IMR-90 (cell line): Measurements from ENCODE around the gene SLC30A9. TPM values are rescaled to one million over a fixed set of nuclear protein-coding genes. Genes with fewer than 3 reads are reported as not detected.

ENCODE experiments used
- ATAC-seq: fragments of 200-7000 bp; cut with Tn5 transposase; 2 replicates; pipeline ENCODE4 v1.9.1; 2020; ENCODE audit warnings: low read depth, mild to moderate bottlenecking, moderate library complexity
- BruUV-seq: library from RNA; stranded (reverse); fragments of 400-500 nt; replicated peaks from 2 replicates; lab custom pipeline; 2021; lab: Mats Ljungman, UMichigan
- CTCF ChIA-PET: fragments of 300-600 bp; formaldehyde crosslinking; extraction: SDS; loops from one replicate; lab custom pipeline; 2021; ENCODE audit warnings: antibody characterized with exemption; lab: Yijun Ruan, JAX
- POLR2A ChIA-PET: fragments of 300-600 bp; sonication (Branson Sonifier 250); formaldehyde crosslinking; loops from one replicate; lab custom pipeline; 2022; ENCODE audit warnings: antibody characterized with exemption; ENCODE audit not compliant: unreplicated experiment; lab: Charles Lee
- DNase-seq: peaks from one replicate; pipeline ENCODE4 v3.0.0; 2013
- H2AFZ ChIP-seq: replicated peaks from 2 replicates; pipeline ENCODE3; 2013; ENCODE audit warnings: low read length, mild to moderate bottlenecking; ENCODE audit not compliant: poor library complexity
- H2AK5ac ChIP-seq: 2 replicates; pipeline ENCODE4 v1.6.1; 2013; ENCODE audit warnings: low read depth, low read length, inconsistent platforms
- H2AK9ac ChIP-seq: replicated peaks from 2 replicates; pipeline ENCODE3; 2013; ENCODE audit warnings: mild to moderate bottlenecking, low read depth, low read length, moderate library complexity; ENCODE audit not compliant: poor library complexity
- H2BK120ac ChIP-seq: 2 replicates; pipeline ENCODE4 v1.6.1; 2013; ENCODE audit warnings: low read depth, low read length, inconsistent platforms
- H2BK15ac ChIP-seq: 3 replicates; pipeline ENCODE4 v1.6.1; 2013; ENCODE audit warnings: low read depth, low read length, inconsistent platforms
- H2BK20ac ChIP-seq: 2 replicates; pipeline ENCODE4 v1.6.1; 2013; ENCODE audit warnings: low read depth, mild to moderate bottlenecking, inconsistent platforms, low read length, moderate library complexity
- H2BK5ac ChIP-seq: 2 replicates; pipeline ENCODE4 v1.6.1; 2013; ENCODE audit warnings: mild to moderate bottlenecking, low read depth, low read length, inconsistent platforms; ENCODE audit not compliant: poor library complexity, severe bottlenecking
- H3K14ac ChIP-seq: replicated peaks from 2 replicates; pipeline ENCODE4 v1.6.1; 2013; ENCODE audit warnings: low read depth, low read length, inconsistent platforms
- H3K18ac ChIP-seq: 2 replicates; pipeline ENCODE4 v1.6.1; 2013; ENCODE audit warnings: low read depth, low read length, control low read depth
- H3K23ac ChIP-seq: 2 replicates; pipeline ENCODE4 v1.6.1; 2013; ENCODE audit warnings: low read depth, low read length, inconsistent platforms
- H3K27ac ChIP-seq: 2 replicates; pipeline ENCODE4 v1.5.1; 2013; ENCODE audit warnings: mild to moderate bottlenecking, control low read depth, low read length; ENCODE audit not compliant: insufficient read depth
- H3K27me3 ChIP-seq: 2 replicates; pipeline ENCODE4 v1.6.1; 2013; ENCODE audit warnings: low read length; ENCODE audit not compliant: control insufficient read depth, insufficient read depth
- H3K36me3 ChIP-seq: 2 replicates; pipeline ENCODE4 v1.6.1; 2013; ENCODE audit warnings: low read length, mixed read lengths; ENCODE audit not compliant: control insufficient read depth, insufficient read depth
- H3K4ac ChIP-seq: 2 replicates; pipeline ENCODE4 v1.6.1; 2013; ENCODE audit warnings: low read depth, low read length, inconsistent platforms
- H3K4me1 ChIP-seq: 2 replicates; pipeline ENCODE4 v1.6.1; 2013; ENCODE audit warnings: low read length, mixed read lengths; ENCODE audit not compliant: control insufficient read depth, insufficient read depth
- H3K4me2 ChIP-seq: 2 replicates; pipeline ENCODE4 v1.6.1; 2013; ENCODE audit warnings: low read depth, mild to moderate bottlenecking, control low read depth, low read length, moderate library complexity
- H3K4me3 ChIP-seq: 2 replicates; pipeline ENCODE4 v1.5.1; 2013; ENCODE audit warnings: low read depth, mild to moderate bottlenecking, control low read depth, low read length, moderate library complexity; ENCODE audit not compliant: insufficient read depth
- H3K56ac ChIP-seq: 2 replicates; pipeline ENCODE4 v1.6.1; 2013; ENCODE audit warnings: low read length, inconsistent platforms; ENCODE audit not compliant: insufficient read depth; ENCODE audit errors: extremely low read depth
- H3K79me1 ChIP-seq, 2 experiments: 2 replicates each; pipeline ENCODE4 v1.6.1; 2013; ENCODE audit warnings: low read length in 2 of 2, inconsistent platforms in 1 of 2, low read depth in 1 of 2
- H3K9ac ChIP-seq: 2 replicates; pipeline ENCODE4 v1.6.1; 2013; ENCODE audit warnings: low read depth, low read length, control low read depth
- H3K9me1 ChIP-seq: 2 replicates; pipeline ENCODE4 v1.6.1; 2013; ENCODE audit warnings: low read length, inconsistent platforms; ENCODE audit not compliant: insufficient read depth
- H3K9me3 ChIP-seq: 2 replicates; pipeline ENCODE4 v1.6.1; 2013; ENCODE audit warnings: low read length; ENCODE audit not compliant: control insufficient read depth, insufficient read depth
- H4K20me1 ChIP-seq: 2 replicates; pipeline ENCODE4 v1.6.1; 2013; ENCODE audit warnings: low read length, inconsistent platforms; ENCODE audit not compliant: insufficient read depth
- H4K5ac ChIP-seq: 2 replicates; pipeline ENCODE4 v1.6.1; 2013; ENCODE audit warnings: mild to moderate bottlenecking, low read depth, low read length, control low read depth
- H4K8ac ChIP-seq, 2 experiments: 2 replicates each; pipeline ENCODE4 v1.6.1; 2013; ENCODE audit warnings: low read depth in 2 of 2, low read length in 2 of 2, control low read depth in 1 of 2, inconsistent platforms in 1 of 2
- H4K91ac ChIP-seq: 2 replicates; pipeline ENCODE4 v1.6.1; 2013; ENCODE audit warnings: low read depth, low read length, inconsistent platforms; ENCODE audit not compliant: insufficient read depth
- CHD1 ChIP-seq: IDR thresholded peaks from 2 replicates; pipeline ENCODE4 v1.6.1; 2012; ENCODE audit warnings: low read depth, low read length, improper control_type of control experiment
- FOS ChIP-seq: fragments of 150-350 bp; IDR thresholded peaks from 2 replicates; pipeline ENCODE4 v1.6.1; 2016; ENCODE audit warnings: low read depth, low read length
- NFE2L2 ChIP-seq: fragments of 150-350 bp; IDR thresholded peaks from 2 replicates; pipeline ENCODE4 v1.6.1; 2016; ENCODE audit warnings: low read depth, mild to moderate bottlenecking, low read length
- RFX5 ChIP-seq: IDR thresholded peaks from 2 replicates; pipeline ENCODE4 v1.8.0; 2012; ENCODE audit warnings: low read depth, mild to moderate bottlenecking, low read length, moderate library complexity
- USF2 ChIP-seq: fragments of 150-350 bp; IDR thresholded peaks from 2 replicates; pipeline ENCODE4 v1.6.1; 2017; ENCODE audit warnings: mild to moderate bottlenecking, antibody characterized with exemption, low read length, low read depth
- WGBS, 2 experiments: methylation state at CpG; one replicate each; pipeline versions ENCODE4 v1.1.5 to v1.1.7; 2013; ENCODE audit warnings: missing lambda C conversion rate in 2 of 2; ENCODE audit not compliant: insufficient read length in 1 of 2; ENCODE audit errors: extremely low coverage in 2 of 2; 5-methylcytosine and 5-hydroxymethylcytosine counted together
- dilution Hi-C: fragments of 300-500 bp; cut with HindIII; formaldehyde crosslinking; loops from one replicate; pipeline ENCODE4 v1.14.3; 2018; ENCODE audit warnings: low sequenced_read_pairs; ENCODE audit not compliant: unreplicated experiment
- in situ Hi-C: fragments of 300-500 bp; cut with MboI; formaldehyde crosslinking; loops from 3 replicates; pipeline ENCODE4 v1.14.3; 2019; ENCODE audit warnings: low sequenced_read_pairs, inconsistent platforms, mixed read lengths
- intact Hi-C: fragments of 100-400 bp; cut with micrococcal nuclease; formaldehyde crosslinking; loops from 2 replicates; pipeline ENCODE4 v1.10.0; 2022
- polyA plus RNA-seq, 3 experiments: library from polyadenylated mRNA; depleted of rRNA; stranded (reverse); fragments of >200 nt; gene quantifications; 2 replicates each; pipeline ENCODE4 v1.2.3, GENCODE V29; 2012; ENCODE audit warnings: low replicate concordance in 1 of 3
- total RNA-seq: library from RNA; depleted of rRNA; stranded (reverse); fragments of >200 nt; gene quantifications from 2 replicates; pipeline ENCODE4 v1.2.3, GENCODE V29; 2012

The SLC30A9 gene
- total and polyA plus RNA-seq, 2 of the 4 experiments (the other 2 are of a cell fraction): 32.0 to 72.6 TPM

DNA sequence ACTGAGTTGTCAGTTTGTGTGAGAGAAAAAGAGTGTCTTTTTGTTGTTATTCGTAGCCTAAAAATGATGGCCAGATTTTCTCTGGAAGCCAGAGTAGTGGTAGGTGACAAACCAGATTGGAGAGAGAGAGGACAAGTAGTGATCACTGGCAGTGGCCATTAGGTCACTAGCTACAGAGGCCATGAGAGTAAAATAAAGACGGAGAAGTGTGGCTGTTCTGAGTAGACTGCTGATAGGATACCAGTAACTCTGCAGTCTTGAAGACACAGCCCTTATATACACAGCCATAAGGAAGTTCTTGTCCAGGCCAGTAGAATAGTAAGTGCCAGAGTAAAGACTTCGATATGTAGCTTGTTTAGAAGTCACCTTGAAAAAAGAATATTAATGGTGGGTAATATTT lies 7.7 kb downstream of the SLC30A9 start:
- in situ Hi-C loops (no loop called here), dilution Hi-C loops (no loop called here)

More for the DNA sequence above, 7.7 kb downstream of the SLC30A9 start:
- Histone ChIP-seq H2BK5ac (no peak overlapping the region), H4K91ac (no peak overlapping the region), H4K8ac (no peak overlapping the region), H3K79me1 (peaks cover 16 to 28% of the 10 kb centered on the region in 2 experiments), H4K5ac (no peak overlapping the region), H3K18ac (no peak overlapping the region), H3K4ac (no peak overlapping the region), H3K23ac (no peak overlapping the region), H2BK120ac (no peak overlapping the region), H2AK9ac (no peak overlapping the region), H3K9ac (no peak overlapping the region), H3K27me3 (no peaks in the 10 kb centered on the region), H4K20me1 (peaks cover 3% of the 10 kb centered on the region), H3K36me3 (no peaks in the 10 kb centered on the region), H3K4me1 (no peaks in the 10 kb centered on the region), H3K9me3 (no peaks in the 10 kb centered on the region), H3K14ac (no peak overlapping the region), H2BK15ac (no peak overlapping the region), H3K4me2 (no peak overlapping the region), H2AK5ac (no peak overlapping the region), H2BK20ac (no peak overlapping the region), H3K9me1 (0 out of 2 replicates have a peak, but pooled peaks cover 3% of the 10 kb centered on the region), H3K56ac (no peak overlapping the region), H2AFZ (no peak overlapping the region), H3K27ac (no peak overlapping the region), H3K4me3 (no peak overlapping the region)
- ChIA-PET CTCF (interaction anchor here (0.7 kb wide), 1 partner anchor 10 kb away, joined by 3 read pairs; no protein-coding TSS in a partner anchor), POLR2A (no interaction called here)
- no peak for ATAC-seq
- BruUV-seq: no TSS peak
- DNase-seq: no peak
- TF ChIP-seq FOS: no peak
- no peak for TF ChIP-seq USF2
- no peak for TF ChIP-seq CHD1
- TF ChIP-seq NFE2L2: no peak
- TF ChIP-seq RFX5: no peak
- intact Hi-C loops: no loop called here
- WGBS, 2 experiments: 89% methylated on average over 1 of the region's 3 CpGs; no CpG with 5 or more reads in 1 of the 2 experiments
